ENCODE data around the gene OR1I1.

OR1I1 gene

GRCh38 chr19:15081911-15082310 lies at the start of gene OR1I1:
OR1I1 (plus strand) TSS chr19:15082211; CDS start chr19:15087066, 4,855 bp downstream.
- Histone ChIP-seq H4K20me1 (ENCODE audit: control insufficient read depth, insufficient read depth, low read depth, low read length) (no peaks in the 10 kb centered on the region), H3K36me3 (ENCODE audit: control insufficient read depth, low read length) (no peaks in the 10 kb centered on the region), H3K79me2 (ENCODE audit: control insufficient read depth, low read length) (no peaks in the 10 kb centered on the region), H3K4me2 (ENCODE audit: low read length) (no peak within 1 kb of the TSS), H3F3A (ENCODE audit: control insufficient read depth, insufficient read depth) (no peaks in the 10 kb centered on the region), H3K4me1 (ENCODE audit: control insufficient read depth, low read length) (no peaks in the 10 kb centered on the region), H3K27me3 (ENCODE audit: control insufficient read depth, low read length) (no peaks in the 10 kb centered on the region), H3K27ac (ENCODE audit: low read depth, low read length) (no peak within 1 kb of the TSS), H3K9me3 (ENCODE audit: control insufficient read depth, insufficient read depth, low read length) (no peaks in the 10 kb centered on the region), H3K9me2 (replicated peaks; ENCODE audit: control insufficient read depth, low read length) (no peaks in the 10 kb centered on the region), H3K4me3 (ENCODE audit: low read length) (no peak within 1 kb of the TSS)
- TF ChIP-seq CTCF (IDR thresholded peaks at IDR 0.05; ENCODE audit: low read depth, low read length, poor library complexity, severe bottlenecking) = no peak
- no peak for TF ChIP-seq EZH2phosphoT487 (IDR thresholded peaks at IDR 0.05; ENCODE audit: borderline replicate concordance, low read length)

GRCh38 chr19:15035795-15036311 lies 46.2 kb upstream of the OR1I1 start:
- no peaks in the 10 kb centered on the region for H3K4me1 ChIP-seq (ENCODE audit: control insufficient read depth, low read length)
- no peaks in the 10 kb centered on the region for H3F3A ChIP-seq (ENCODE audit: control insufficient read depth, insufficient read depth)
- H3K79me2 ChIP-seq (ENCODE audit: control insufficient read depth, low read length) = no peaks in the 10 kb centered on the region
- no peak overlapping the region for H3K4me2 ChIP-seq (ENCODE audit: low read length)
- no peak for TF ChIP-seq CTCF (IDR thresholded peaks at IDR 0.05; ENCODE audit: low read depth, low read length, poor library complexity, severe bottlenecking)
- TF ChIP-seq EZH2phosphoT487 (IDR thresholded peaks at IDR 0.05; ENCODE audit: borderline replicate concordance, low read length) = no peak
- no peaks in the 10 kb centered on the region for H3K9me3 ChIP-seq (ENCODE audit: control insufficient read depth, insufficient read depth, low read length)
- H3K4me3 ChIP-seq (ENCODE audit: low read length) = no peak overlapping the region
- no peaks in the 10 kb centered on the region for H3K9me2 ChIP-seq (replicated peaks; ENCODE audit: control insufficient read depth, low read length)
- H4K20me1 ChIP-seq (ENCODE audit: control insufficient read depth, insufficient read depth, low read depth, low read length) = no peaks in the 10 kb centered on the region
- no peaks in the 10 kb centered on the region for H3K36me3 ChIP-seq (ENCODE audit: control insufficient read depth, low read length)
- H3K27ac ChIP-seq (ENCODE audit: low read depth, low read length) = no peak overlapping the region
- H3K27me3 ChIP-seq (ENCODE audit: control insufficient read depth, low read length) = no peaks in the 10 kb centered on the region

GRCh38 chr19:15037586-15037985 lies 44.4 kb upstream of the OR1I1 start:
- H3K4me2 ChIP-seq (ENCODE audit: low read length) = no peak overlapping the region
- no peaks in the 10 kb centered on the region for H3K4me1 ChIP-seq (ENCODE audit: control insufficient read depth, low read length)
- H3K36me3 ChIP-seq (ENCODE audit: control insufficient read depth, low read length) = no peaks in the 10 kb centered on the region
- H3K4me3 ChIP-seq (ENCODE audit: low read length) = no peak overlapping the region
- no peaks in the 10 kb centered on the region for H4K20me1 ChIP-seq (ENCODE audit: control insufficient read depth, insufficient read depth, low read depth, low read length)
- TF ChIP-seq EZH2phosphoT487 (IDR thresholded peaks at IDR 0.05; ENCODE audit: borderline replicate concordance, low read length) (no peak), CTCF (IDR thresholded peaks at IDR 0.05; ENCODE audit: low read depth, low read length, poor library complexity, severe bottlenecking) (no peak)
- no peak overlapping the region for H3K27ac ChIP-seq (ENCODE audit: low read depth, low read length)
- H3K79me2 ChIP-seq (ENCODE audit: control insufficient read depth, low read length) = no peaks in the 10 kb centered on the region
- H3K27me3 ChIP-seq (ENCODE audit: control insufficient read depth, low read length) = no peaks in the 10 kb centered on the region
- H3K9me3 ChIP-seq (ENCODE audit: control insufficient read depth, insufficient read depth, low read length) = no peaks in the 10 kb centered on the region
- no peaks in the 10 kb centered on the region for H3K9me2 ChIP-seq (replicated peaks; ENCODE audit: control insufficient read depth, low read length)
- H3F3A ChIP-seq (ENCODE audit: control insufficient read depth, insufficient read depth) = no peaks in the 10 kb centered on the region
